ENCODE measurements around the gene TRIM24.

The TRIM24 gene

DNA sequence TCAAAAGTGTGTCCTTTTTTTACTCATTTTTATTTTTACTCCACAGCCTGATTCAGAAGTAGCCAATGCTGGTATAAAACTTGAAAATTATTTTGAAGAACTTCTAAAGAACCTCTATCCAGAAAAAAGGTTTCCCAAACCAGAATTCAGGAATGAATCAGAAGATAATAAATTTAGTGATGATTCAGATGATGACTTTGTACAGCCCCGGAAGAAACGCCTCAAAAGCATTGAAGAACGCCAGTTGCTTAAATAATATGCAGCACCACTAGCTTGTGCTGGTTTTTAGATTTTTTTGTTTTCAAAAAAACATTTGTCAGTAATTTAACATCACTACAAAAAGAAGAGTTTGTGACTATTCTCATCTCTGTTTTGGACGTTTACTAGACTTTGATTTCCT, 124.6 kb downstream of the TRIM24 start:
- DNase-seq = no peak

GRCh38 chr7:138585283-138585993, 125.4 kb downstream of the TRIM24 start:
- no peak for DNase-seq

- DNase-seq = no peak
Observed at GRCh38 chr7:138587485-138587884, 127.4 kb downstream of the TRIM24 start.

GRCh38 chr7:138588986-138589385, 128.9 kb downstream of the TRIM24 start:
- DNase-seq = no peak

DNA sequence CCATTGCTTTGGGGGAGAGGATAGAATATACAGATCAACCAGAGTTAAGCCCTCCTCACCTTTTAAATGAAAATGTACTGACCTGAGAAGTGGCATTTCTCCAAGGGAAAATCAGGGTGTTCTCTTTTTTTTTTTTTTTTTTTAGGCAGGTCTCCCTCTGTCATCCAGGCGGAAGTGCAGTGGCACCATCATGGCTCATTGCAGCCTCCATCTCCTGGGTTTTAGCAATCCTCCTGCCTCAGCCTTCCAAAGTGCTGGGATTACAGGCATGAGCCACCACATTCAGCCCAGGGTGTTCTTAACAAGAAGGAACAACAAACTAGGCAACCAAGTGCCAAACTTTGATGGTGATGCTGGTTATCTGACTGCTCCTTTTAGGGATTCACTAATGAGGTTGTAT, 130.1 kb downstream of the TRIM24 start:
- no peak for DNase-seq

DNA sequence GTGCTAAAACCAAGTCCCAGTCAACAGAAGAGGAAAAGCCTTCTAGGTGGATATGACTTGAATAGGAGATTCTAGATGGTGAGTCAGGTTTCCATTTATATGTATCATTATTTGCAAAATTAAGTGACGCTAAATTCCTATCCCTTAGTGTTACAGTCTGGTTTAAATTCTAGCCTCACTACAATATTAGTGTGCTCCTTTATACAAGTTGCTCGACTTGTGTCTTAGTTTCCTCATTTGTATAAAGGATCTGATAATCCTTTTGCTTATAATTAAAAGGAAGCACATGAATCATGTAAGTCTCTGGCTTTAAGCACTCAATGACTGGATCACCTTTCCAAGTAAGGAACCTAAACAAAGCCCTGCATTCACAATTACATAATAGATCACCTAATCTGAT, 135.4 kb downstream of the TRIM24 start:
- no peak for DNase-seq

- DNase-seq = no peak
Observed at GRCh38 chr7:138602451-138602850, 142.4 kb downstream of the TRIM24 start.

DNA sequence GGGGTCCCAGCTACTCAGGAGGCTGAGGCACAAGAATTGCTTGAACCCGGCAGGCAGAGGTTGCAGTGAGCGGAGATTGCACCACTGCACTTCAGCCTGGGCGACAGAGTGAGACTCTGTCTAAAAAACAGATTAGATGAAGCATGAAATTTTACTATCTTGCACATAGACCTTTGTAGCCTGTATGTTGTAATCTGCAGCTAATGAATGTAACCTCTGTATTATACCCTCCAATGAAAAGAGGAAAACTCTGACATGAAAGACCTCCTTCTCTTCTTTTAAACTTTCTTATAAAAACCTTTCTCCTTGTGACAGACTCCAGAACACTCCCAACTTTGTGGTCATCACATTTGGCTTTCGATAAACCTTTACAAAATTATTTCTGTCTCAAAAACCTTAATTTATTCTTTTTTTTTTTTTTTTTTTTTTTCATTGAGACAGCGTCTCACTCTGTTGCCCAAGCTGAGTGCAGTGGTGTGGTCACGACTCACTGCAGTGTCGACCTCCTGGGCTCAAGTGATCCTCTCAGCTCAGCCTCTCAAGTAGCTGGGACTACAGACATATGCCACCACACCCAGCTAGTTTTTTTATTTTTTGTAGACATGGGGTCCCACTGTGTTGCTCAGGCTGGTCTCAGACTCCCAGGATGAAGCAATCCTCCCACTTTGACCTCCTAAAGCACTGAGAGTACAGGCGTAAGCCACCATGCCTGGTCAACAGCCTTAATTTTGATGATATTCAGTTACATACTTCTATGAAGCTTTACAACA, 143.7 kb downstream of the TRIM24 start:
- DNase-seq = no peak

DNA sequence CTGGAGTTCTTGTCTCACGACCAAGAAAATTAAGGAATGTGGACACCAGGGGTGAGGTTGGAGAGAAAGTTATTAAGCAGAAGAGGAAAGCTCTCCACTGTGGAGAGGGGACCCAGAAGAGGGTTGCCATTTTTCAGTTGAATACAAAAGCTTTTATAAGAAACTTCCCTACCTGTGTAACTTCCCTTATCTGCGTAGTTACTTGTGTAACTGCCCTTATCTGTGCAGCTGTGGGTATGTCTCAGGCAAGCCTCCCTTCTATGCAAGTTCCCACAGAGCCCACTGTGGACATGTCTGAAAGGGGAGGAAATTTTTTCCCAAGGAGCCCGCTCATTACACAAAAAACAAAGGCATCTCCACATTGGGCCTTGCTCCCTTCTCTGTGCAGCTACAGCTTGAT, 146.2 kb downstream of the TRIM24 start:
- DNase-seq = no peak

GRCh38 chr7:138607216-138608126, 147.4 kb downstream of the TRIM24 start:
- DNase-seq = no peak

GRCh38 chr7:138608275-138608674, 148.2 kb downstream of the TRIM24 start:
- DNase-seq = no peak

- no peak for DNase-seq
Observed at GRCh38 chr7:138610671-138611170, 150.7 kb downstream of the TRIM24 start.

DNA sequence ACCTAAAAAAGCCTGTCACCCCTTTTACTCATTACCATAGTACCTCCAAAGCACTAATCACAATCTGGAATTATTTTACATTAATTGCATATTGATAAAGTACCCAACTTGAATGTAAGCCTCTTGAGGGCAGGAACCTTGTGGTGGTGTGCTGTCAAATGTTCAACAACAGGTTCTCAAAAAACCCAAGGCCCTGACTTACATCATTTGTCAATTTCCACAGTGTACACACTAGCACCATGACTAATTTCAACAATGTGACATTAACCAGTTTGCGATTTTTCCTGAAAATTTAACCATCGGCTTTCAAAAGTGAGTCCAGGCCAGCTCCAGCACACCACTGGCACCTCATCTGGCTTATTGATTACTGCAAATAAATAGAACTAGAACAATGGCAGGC, 153.6 kb downstream of the TRIM24 start:
- DNase-seq = no peak

DNA sequence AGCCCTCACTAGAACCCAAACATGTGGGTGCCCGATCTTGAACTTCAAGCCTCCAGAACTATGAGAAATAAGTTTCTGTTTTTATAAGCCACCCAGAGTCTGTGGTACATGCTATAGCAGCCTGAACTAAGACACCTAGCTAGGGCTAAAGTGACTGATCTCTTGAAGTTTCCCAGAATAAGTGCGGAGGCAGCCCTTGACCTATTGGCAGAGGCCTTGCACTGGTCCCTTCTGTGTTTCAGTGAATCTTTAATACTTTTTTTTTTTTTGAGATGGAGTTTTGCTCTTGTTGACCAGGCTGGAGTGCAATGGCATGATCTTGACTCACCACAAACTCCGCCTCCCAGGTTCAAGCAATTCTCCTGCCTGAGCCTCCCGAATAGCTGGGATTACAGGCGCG, 156.0 kb downstream of the TRIM24 start:
- no peak for DNase-seq

DNA sequence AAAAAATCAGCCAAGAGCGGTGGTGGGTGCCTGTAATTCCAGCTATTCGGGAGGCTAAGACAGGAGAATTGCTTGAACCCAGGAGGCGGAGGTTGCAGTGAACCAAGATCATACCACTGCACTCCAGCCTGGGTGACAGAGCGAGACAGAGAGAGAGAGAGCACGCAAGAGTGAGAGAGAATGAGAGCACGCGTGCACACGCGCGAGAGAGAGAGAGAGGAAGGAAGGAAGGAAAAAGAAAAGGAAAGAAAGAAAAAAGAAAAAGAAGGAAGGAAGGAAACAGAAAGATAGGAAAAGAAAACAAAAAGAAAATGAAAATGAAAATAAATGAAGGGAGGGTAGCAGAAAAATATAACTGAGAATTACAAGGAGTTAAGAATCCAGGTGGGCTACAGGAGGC, 158.4 kb downstream of the TRIM24 start:
- no peak for DNase-seq

DNA sequence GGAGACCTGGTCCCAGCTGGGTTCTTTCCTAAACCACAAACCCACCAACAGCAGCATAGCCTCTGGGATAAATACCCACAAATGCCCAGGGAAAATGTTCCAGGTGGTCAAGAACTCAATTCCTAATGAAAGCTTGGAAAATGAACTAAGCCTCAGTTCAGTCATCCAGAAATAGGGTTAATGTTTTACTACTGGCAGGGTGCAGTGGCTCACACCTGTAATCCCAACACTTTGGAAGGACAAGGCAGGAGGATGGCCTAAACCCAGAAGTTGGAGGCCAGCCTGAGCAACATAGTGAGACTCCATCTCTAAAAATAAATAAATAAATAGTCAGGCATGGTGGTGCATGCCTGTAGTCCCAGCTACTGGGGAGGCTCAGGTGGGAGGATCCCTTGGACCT, 158.9 kb downstream of the TRIM24 start:
- no peak for DNase-seq

GRCh38 chr7:138622841-138623240, 162.8 kb downstream of the TRIM24 start:
- no peak for DNase-seq

- peak; percentile 59 for DNase-seq
Observed at GRCh38 chr7:138625084-138625848, 165.2 kb downstream of the TRIM24 start.

DNA sequence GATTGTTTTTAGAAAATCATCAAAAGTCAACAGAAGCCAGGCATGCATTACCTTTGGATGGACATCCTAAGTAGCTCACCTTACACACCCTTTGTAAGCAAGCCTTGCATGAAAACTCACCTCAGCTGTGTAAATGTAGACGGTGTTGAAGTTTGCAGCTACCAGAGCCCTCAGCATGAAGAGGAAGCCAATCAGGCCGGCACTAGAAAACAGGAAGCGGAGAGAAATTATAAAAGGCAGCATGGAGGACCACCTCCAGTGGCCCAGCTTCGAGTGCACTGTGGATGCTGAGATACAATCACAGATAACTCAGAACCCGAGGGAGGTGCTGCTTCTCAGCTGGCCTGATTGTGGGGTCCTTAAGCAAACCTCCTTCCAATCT, 165.8 kb downstream of the TRIM24 start:
- peak; percentile 6 for DNase-seq

- no peak for DNase-seq
Observed at GRCh38 chr7:138626846-138627245, 166.8 kb downstream of the TRIM24 start.

DNA sequence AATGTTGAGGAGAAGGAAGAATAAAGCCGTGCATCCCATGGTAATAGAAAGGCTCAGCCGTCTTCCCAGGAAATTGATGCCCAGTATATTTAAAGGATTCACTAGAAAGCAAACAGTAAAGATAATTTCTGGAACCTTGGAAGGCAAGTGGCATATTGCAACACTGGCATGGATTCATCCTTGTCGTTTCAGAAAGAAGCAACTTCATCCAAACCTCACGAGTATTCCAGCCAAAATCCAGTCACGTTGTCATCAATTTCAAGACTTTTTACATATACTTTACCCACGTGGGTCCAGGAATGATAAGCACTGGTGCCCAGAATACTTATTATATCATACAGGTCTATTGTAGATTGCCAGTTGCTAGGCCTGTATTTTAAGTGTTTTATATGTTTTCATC, 167.3 kb downstream of the TRIM24 start:
- no peak for DNase-seq

DNA sequence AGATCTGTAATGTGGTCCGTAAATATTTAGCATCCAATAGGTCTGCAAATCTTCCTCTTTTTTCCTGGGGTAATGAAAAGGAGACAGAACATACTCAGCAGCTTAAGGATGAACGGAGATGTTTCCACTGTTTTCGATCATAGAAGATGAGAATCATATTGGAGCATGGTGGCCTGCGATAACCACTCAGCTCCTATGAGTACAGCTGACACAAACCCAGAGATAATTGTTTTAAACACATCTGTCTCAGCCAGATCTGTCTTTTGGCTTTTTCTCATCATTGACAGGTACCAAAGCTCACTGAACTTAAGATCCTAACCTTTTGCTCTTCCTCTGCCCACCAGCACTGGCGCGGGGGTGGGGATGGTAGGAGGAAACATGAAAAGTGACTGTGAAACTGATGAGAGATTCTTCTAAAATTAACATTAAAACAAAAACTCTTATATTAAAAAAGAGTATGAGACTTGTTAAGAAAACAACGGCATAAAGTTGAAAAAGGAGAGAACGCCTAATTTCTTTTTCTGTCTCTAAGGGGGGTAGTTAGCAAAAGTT, 170.1 kb downstream of the TRIM24 start:
- DNase-seq = no peak
